OCI-LY7 (cell line): ENCODE data around the gene DIP2C. TPM values are rescaled to one million over a fixed set of nuclear protein-coding genes. Genes with fewer than 3 reads are reported as not detected.

Experiments used
- BruUV-seq: library from RNA; stranded (reverse); fragments of 400-500 nt; replicated peaks from 2 replicates; lab custom pipeline; 2021; lab: Mats Ljungman, UMichigan
- CTCF ChIA-PET: fragments of 300-600 bp; sonication (Branson Sonifier 250); formaldehyde crosslinking; loops from one replicate; lab custom pipeline; 2022; ENCODE audit warnings: antibody characterized with exemption; ENCODE audit not compliant: unreplicated experiment; lab: Charles Lee
- POLR2A ChIA-PET: fragments of 300-600 bp; sonication (Branson Sonifier 250); formaldehyde crosslinking; loops from one replicate; lab custom pipeline; 2022; ENCODE audit warnings: antibody characterized with exemption; lab: Charles Lee
- DNase-seq: peaks from one replicate; pipeline ENCODE4 v3.0.0-alpha.2; 2015; ENCODE audit warnings: low spot score
- H2AFZ ChIP-seq: fragments of 200-600 bp; sonication (generic), shearing (Covaris generic); 2 replicates; pipeline ENCODE4 v1.6.1; 2014; ENCODE audit warnings: mild to moderate bottlenecking, antibody characterized with exemption, low read length, moderate library complexity
- H3K27ac ChIP-seq: fragments of 200-600 bp; sonication (generic); 2 replicates; pipeline ENCODE4 v1.5.1; 2014; ENCODE audit warnings: mixed run types, low read depth, mild to moderate bottlenecking, moderate library complexity, low read length, inconsistent platforms; ENCODE audit not compliant: poor library complexity, severe bottlenecking
- H3K36me3 ChIP-seq: fragments of 200-600 bp; sonication (generic); 2 replicates; pipeline ENCODE4 v1.6.1; 2014; ENCODE audit warnings: mild to moderate bottlenecking, antibody characterized with exemption, low read length, moderate library complexity, mixed read lengths; ENCODE audit not compliant: insufficient read depth
- H3K4me1 ChIP-seq: fragments of 200-600 bp; sonication (generic); 2 replicates; pipeline ENCODE4 v1.5.1; 2014; ENCODE audit warnings: mild to moderate bottlenecking, low read length; ENCODE audit not compliant: insufficient read depth, poor library complexity, severe bottlenecking
- H3K4me2 ChIP-seq: fragments of 200-600 bp; sonication (generic); 2 replicates; pipeline ENCODE4 v1.6.1; 2014; ENCODE audit warnings: mild to moderate bottlenecking, low read length
- H3K4me3 ChIP-seq: fragments of 200-600 bp; sonication (generic); 2 replicates; pipeline ENCODE4 v1.5.1; 2014; ENCODE audit warnings: mild to moderate bottlenecking, low read depth, low read length; ENCODE audit not compliant: poor library complexity, severe bottlenecking
- H3K79me2 ChIP-seq: fragments of 200-600 bp; sonication (generic); 2 replicates; pipeline ENCODE4 v1.6.1; 2016; ENCODE audit warnings: low read depth, mild to moderate bottlenecking, low read length, moderate library complexity, mixed read lengths; ENCODE audit not compliant: insufficient read depth
- H3K9me2 ChIP-seq: fragments of 200-600 bp; sonication (generic); 2 replicates; pipeline ENCODE4 v1.6.1; 2016; ENCODE audit warnings: mild to moderate bottlenecking, low read length, mixed read lengths; ENCODE audit not compliant: insufficient read depth
- H3K9me3 ChIP-seq: fragments of 200-600 bp; sonication (generic); 2 replicates; pipeline ENCODE4 v1.6.1; 2014; ENCODE audit warnings: mild to moderate bottlenecking, mixed run types, low read length, mixed read lengths
- H4K20me1 ChIP-seq: fragments of 200-600 bp; sonication (generic); 2 replicates; pipeline ENCODE4 v1.6.1; 2014; ENCODE audit warnings: mild to moderate bottlenecking, antibody characterized with exemption, low read length, moderate library complexity, mixed read lengths; ENCODE audit not compliant: insufficient read depth
- CTCF ChIP-seq: fragments of 200-600 bp; sonication (generic); conservative IDR thresholded peaks from 2 replicates; pipeline ENCODE4 v1.5.1; 2014; ENCODE audit warnings: mild to moderate bottlenecking, antibody characterized with exemption, low read length, moderate library complexity, mixed read lengths
- EZH2phosphoT487 ChIP-seq: fragments of 200-600 bp; sonication (generic); IDR thresholded peaks from 2 replicates; pipeline ENCODE4 v1.6.1; 2018; ENCODE audit warnings: low read depth, borderline replicate concordance, mild to moderate bottlenecking, mixed run types, antibody characterized with exemption, low read length, moderate library complexity, mixed read lengths
- intact Hi-C: fragments of 100-400 bp; cut with micrococcal nuclease; formaldehyde crosslinking; loops from one replicate; pipeline ENCODE4 v1.10.0; 2022; ENCODE audit not compliant: unreplicated experiment
- microRNA-seq: library from miRNA; unstranded; fragments of <30 nt; microRNA quantifications from one replicate; pipeline ENCODE4 v1.2.0, GENCODE V29; 2022; ENCODE audit warnings: borderline replicate concordance
- small RNA-seq: library from RNA; depleted of rRNA; stranded (forward); fragments of <200 nt; gene quantifications from one replicate; pipeline ENCODE3, GENCODE V24; 2014
- total RNA-seq, 2 experiments: library from RNA; depleted of rRNA in 1 of 2; stranded (reverse); fragments of >200 nt in 1 of 2; shearing (Covaris generic) in 1 of 2; gene quantifications; 2 replicates each; pipeline ENCODE4 v1.2.3, GENCODE V29; 2014 to 2022

The DIP2C gene
- total RNA-seq, 2 experiments from 2014 or later = 10.9 to 29.5 TPM

DNA sequence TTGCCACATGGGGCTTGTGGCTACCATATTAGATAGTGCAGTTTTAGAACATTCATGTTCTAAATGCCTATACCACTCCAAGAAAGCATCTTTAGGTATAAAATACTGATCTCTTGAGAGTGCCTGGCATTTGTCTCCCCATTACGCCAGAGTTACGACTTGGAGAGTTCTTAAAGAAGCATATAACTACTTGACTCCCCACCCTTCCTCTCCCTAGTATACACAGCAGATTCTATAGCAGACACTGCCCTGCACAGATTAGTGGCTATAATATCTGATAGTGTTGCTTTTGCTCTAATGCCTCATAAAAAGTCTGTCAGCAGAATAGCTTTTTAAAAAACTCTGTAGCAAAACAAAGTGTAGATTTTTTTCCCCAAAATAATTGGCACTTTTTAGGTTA lies 463.4 kb downstream of the DIP2C start:
- BruUV-seq = no TSS peak
- intact Hi-C loops = no loop called here

GRCh38 chr10:224571-224970 lies 464.9 kb downstream of the DIP2C start:
- intact Hi-C loops = no loop called here
- BruUV-seq = no TSS peak

More for the DNA sequence above, 463.4 kb downstream of the DIP2C start:
- H3K27ac ChIP-seq = no peak overlapping the region
- CTCF ChIA-PET = no interaction called here
- peaks cover 10% of the 10 kb centered on the region for H3K4me1 ChIP-seq
- DNase-seq = no peak
- no peak overlapping the region for H2AFZ ChIP-seq
- H3K4me2 ChIP-seq = no peak overlapping the region
- H3K79me2 ChIP-seq = no peaks in the 10 kb centered on the region
- H3K36me3 ChIP-seq = no peaks in the 10 kb centered on the region
- H3K4me3 ChIP-seq = no peak overlapping the region
- no peak for TF ChIP-seq CTCF
- TF ChIP-seq EZH2phosphoT487 = no peak
- no peaks in the 10 kb centered on the region for H3K9me2 ChIP-seq
- no peaks in the 10 kb centered on the region for H4K20me1 ChIP-seq
- no peaks in the 10 kb centered on the region for H3K9me3 ChIP-seq
- POLR2A ChIA-PET = no interaction called here

More at GRCh38 chr10:224571-224970, 464.9 kb downstream of the DIP2C start:
- TF ChIP-seq CTCF (no peak), EZH2phosphoT487 (no peak)
- DNase-seq = peak; percentile 64
- no peaks in the 10 kb centered on the region for H3K79me2 ChIP-seq
- H3K36me3 ChIP-seq = no peaks in the 10 kb centered on the region
- no peaks in the 10 kb centered on the region for H3K9me2 ChIP-seq
- no peak overlapping the region for H3K27ac ChIP-seq
- H3K9me3 ChIP-seq = no peaks in the 10 kb centered on the region
- ChIA-PET POLR2A (no interaction called here), CTCF (no interaction called here)
- H2AFZ ChIP-seq = no peak overlapping the region
- no peak overlapping the region for H3K4me3 ChIP-seq
- peaks cover 10% of the 10 kb centered on the region for H3K4me1 ChIP-seq
- no peak overlapping the region for H3K4me2 ChIP-seq
- no peaks in the 10 kb centered on the region for H4K20me1 ChIP-seq

Small RNAs within 50 kb of the gene (microRNA-seq; reads per million reads assigned to microRNA genes)
- not detected for gene MIR5699

Small RNAs within 50 kb of the gene (small RNA-seq; reads per million reads assigned to genes)
- not detected for gene MIR5699
- gene RN7SL754P = not detected
- gene RNA5SP298 = 7.7 reads per million, percentile 94 among the genes with 10 or more reads in this experiment

Other genes with a start within 250 kb of the DIP2C start
- gene LARP4B, start 242.0 kb upstream of the DIP2C start, total RNA-seq (2014; rRNA removed; shearing (Covaris generic)) = 64.8 and 68.3 TPM in 2 replicates
- 135 and 143 TPM in 2 replicates for gene LARP4B, start 242.0 kb upstream of the DIP2C start, total RNA-seq (2022)